T-helper 2 cell (primary cell): ENCODE results near the gene MRNIP.
A peak's percentile ranks its signal among the peaks of the same experiment; 100 is the strongest.

Experiments used
- DNase-seq, 5 experiments: peaks; one replicate each; pipeline versions ENCODE4 v3.0.0 to v3.0.0-alpha.2; 2012 to 2022

MRNIP gene

GRCh38 chr5:179870952-179871351, 12.3 kb upstream of the MRNIP start:
- no peak for DNase-seq

DNA sequence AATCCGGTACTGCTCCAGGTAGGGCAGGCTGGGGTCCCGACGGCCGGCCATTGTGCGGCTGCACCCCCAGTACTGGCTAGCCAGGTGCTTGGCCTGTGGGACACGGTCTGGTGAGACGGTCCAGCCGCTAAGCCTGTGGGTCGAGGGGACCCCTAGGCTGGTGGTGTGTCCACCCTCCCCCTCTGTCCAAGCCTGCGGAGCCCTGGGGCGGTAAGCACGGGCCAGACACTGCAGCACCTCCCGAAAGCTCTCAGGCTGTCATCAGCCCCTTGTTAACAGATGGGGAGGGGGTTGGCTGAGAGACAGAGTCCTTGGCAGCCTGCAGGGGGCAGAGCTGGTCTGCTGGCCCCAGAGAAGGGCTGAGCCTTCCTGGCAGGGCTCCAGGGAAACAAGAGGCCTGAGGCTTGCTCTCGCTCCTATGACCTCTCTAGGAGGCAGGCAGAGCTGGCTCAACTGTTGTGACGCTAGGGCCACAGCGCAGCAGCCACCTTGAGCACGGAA, 11.8 kb upstream of the MRNIP start:
- peak in 1 of 5 experiments; percentile 18 for DNase-seq

GRCh38 chr5:179869641-179870402, 11.2 kb upstream of the MRNIP start:
- no peak for DNase-seq

- DNase-seq: no peak
Observed at GRCh38 chr5:179869101-179869500, 10.5 kb upstream of the MRNIP start.

- DNase-seq: no peak
Observed at GRCh38 chr5:179868541-179868940, 9.9 kb upstream of the MRNIP start.

DNA sequence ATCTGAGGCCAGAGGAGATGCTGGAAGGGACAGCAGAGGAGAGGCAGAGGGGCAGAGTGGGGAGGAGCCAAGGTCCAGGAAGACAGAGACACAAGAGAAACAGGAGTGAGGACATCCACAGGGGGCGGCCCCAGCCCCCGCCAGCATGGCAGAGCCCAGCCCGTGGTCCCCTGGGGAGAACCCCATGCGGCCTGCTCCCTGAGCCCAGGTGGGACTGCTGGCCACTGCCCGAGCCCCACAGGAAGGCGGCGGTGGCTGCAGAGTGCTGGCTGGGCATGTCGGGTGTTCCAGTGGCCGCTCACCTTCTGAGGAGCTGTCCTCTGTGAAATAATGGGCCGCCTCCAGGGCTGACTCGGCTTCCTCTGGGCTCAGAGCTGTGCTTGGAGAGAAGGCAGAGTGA, 8.9 kb upstream of the MRNIP start:
- no peak for DNase-seq

DNA sequence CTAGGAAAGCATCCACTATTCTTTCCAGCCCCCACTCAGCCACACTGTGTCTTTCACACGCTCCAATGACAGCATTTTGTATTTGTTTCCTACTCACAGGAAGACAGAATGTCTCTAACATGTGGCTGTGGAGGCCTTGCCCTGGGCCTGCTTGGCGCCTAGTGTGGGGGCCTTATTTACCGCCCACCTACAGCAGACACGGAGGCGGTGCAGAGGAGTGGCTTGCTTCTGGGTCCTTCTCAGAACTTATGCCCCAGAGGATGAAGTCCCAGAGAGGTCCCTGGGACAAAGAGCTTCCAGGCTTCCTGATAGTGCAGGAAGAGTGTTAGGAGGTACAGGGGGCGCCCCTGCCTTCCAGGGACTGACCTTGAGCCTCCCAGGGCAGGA, 8.5 kb upstream of the MRNIP start:
- DNase-seq: no peak

DNA sequence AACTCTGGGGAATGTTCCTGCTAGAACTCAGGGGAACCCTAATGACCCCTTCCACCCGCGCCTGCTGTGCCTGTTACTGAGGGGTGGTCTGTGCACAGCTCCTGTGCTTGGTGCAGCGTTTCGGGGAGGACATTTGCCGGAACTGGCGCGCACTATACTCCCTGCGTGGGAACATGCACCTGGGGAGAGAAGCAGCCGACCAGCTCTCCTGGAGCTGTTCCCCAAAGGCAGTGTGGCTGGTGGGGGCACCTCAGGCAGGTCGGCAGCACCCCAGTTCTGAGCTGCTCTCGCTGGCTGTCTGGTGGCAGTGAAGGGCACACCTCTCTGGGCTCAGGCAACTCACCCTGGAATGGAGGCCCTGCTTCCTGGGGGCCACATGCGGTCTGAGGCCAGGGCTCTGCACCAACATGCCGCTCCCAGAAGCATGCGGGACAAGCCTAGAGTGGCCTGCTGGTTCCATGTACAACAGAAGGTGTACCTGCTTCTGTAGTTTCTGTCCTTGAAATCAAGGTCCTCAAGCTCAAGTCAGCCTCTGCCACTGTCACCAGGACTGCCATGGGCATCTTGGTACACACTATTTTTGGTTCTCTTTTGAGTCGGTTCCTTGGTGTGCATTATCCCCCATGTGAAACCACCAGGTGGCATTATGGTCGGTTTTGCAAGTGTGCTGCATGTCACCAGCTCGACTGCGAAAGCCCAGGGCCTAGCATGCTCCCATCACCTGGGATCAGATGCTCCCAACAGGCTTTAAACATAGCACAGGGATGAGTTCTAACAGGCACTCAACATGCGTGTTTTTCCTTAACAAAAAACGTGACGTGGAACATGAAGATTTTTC, 7.8 kb upstream of the MRNIP start:
- DNase-seq: peak in 1 of 5 experiments; percentile 54

DNA sequence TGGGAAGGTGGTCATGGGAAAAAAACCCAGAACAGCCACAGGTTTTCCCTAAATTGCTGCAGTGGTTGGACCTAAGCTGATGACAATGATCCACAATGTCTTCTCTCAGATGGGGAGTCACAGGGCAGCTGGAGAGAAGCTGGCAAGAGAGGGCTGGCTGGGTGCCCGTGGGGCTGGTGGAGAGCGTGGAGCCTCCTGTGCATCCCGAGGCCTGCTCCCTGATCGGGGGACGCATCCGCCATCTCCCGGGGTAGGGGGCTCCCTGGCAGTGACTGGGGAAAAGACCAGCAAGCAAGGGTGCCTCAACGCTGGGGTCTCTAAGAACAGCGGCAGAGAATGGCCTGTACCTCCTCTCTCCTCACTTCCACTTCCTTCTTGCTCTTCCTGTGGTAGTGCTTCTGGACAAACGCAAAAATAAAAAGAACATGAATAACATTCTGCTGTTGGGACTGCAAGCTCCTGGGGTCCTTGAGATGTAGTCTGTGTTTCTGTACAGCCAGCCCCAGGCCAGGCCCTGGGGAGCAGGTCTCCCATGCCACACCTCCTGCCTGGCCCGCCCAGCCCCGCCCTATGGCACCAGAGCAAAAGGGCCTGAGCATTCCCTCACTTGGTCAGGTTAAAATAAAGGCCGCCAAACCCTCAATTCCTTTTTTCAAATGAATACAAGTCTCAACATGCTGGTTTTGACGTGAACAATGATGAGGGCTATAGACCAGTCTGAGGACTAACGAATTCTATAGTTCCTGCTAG, 7.0 kb upstream of the MRNIP start:
- no peak for DNase-seq

DNA sequence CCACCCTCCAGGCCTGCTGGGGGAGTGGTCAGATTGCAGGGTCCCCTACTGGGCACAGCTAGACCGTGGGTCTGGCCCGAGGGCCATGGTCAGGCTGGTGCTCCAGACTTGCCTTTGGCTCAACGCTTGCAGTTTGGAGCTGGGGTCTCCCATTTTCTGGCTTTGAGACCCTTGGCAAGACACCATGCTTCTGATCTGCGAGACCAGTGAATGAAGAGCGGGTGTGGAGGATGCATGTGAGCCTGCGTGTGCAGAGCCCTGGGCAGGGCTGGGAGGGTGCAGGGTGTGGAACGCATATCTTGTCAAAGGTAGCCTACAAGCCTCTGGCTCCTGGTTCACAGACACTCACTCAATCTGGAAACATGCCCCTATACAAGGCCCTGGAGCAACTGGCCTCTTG, 6.1 kb upstream of the MRNIP start:
- no peak for DNase-seq

DNA sequence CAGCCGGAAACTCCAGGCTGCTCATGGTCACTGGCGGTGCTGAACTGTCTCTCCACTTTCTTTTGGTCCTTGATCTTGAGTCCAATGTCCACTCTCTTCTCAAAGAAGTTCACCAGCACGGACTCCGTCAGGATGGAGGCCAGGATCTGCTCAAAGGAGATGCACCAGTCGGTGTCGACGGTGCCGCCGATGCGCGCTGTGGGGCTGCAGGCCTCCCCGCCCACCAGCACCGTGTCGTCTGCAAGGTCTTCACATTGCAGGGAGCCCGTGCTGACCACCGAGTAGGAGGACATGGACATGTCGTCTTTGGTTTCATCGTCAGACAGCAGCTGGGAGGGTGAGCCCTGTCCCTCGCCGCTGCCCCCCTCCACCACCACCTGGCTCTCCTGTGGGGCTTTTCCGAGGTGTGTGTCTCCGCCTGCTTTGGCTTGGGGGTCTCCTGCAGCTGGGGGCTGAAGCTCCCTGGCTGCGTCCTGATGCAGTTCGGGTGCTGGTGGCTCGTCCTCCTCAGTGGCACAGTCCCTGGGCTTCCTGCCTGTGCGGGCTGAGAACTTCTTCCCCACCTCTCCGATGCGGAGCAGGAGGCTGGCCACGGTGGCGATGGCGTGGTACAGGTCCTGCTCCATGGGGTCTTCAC, 5.0 kb upstream of the MRNIP start:
- no peak for DNase-seq

GRCh38 chr5:179862891-179863290, 4.3 kb upstream of the MRNIP start:
- no peak for DNase-seq

DNA sequence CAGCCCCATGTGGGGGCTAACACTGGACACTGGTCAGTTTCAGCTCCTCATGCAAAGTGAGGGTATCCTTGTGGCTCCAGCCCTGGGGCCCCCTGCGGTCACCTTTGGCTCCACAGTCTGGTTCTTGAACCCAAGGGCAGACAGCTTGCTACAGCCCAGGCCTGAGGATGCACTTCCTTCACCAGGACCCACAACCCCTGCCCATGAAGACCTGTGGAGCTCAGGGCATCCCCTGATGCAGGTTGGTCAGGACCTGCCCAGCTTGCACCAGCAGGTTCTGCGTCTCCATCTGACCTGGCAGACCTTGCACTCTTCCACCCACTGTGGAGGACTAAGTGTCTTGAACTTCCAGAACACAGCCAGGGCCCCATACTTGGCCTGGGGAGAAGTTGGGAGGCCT, 3.7 kb upstream of the MRNIP start:
- DNase-seq: no peak

GRCh38 chr5:179860301-179860700, 1.7 kb upstream of the MRNIP start:
- no peak for DNase-seq

DNA sequence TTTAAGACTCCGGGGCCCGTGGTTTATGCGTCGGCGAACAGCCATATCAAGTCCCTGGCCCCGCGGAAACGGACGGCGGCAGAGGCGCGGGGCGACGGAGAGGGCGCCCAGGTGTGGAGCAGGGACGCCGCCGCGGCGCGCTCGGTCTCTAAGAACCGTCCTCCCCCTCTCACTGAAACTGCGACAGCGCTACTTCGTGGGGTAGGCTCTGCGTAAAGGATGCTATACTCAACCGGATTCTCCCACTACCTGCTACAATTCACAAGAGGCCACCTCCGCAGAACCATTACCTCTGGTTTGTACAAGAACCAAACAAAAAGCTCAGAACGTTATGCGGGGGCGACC, 404 bp downstream of the MRNIP start:
- DNase-seq: peak in 3 of 5 experiments; percentile 24 to 61 (median 37)

DNA sequence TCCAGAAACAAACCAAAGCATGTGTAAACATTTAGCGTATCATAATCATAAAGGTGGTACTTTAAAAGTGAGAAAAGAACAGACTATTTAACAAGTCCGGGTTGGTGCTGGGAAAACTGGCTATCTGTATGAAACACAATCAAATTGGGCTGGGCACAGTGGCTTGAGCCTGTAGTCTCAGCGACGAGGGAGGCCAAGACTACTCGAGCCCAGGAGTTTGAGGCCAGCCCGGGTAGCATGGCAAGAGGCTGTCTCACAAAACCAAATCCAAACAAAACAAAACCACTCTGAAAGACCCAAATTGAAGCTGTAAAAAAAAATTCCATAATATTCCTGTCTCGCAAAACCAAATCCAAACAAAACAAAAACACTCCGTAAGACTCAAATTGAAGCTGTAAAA, 4.3 kb downstream of the MRNIP start:
- no peak for DNase-seq

GRCh38 chr5:179852993-179853547, 5.5 kb downstream of the MRNIP start:
- DNase-seq: no peak

- no peak for DNase-seq
Observed at GRCh38 chr5:179841621-179842020, 17.0 kb downstream of the MRNIP start.

- DNase-seq: no peak
Observed at GRCh38 chr5:179840766-179841165, 17.9 kb downstream of the MRNIP start.

DNA sequence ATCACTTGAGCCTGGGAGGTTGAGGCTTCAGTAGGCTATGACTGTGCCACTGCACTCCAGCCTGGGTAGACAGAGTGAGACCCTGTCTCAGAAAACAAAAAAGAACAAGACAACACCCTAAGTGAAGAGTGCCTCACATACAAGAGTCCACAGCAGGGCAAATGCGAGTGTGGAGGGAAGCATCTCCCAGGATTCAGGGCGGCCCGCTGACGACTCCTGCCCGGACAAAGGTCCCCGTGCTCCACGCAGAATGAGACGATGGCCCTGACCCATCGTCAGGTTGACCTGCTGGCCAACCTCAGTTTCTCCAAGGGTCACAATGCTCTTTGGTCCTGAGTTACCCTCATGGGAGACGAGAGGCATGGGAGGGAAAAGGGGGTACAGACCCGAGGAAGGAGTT, 18.3 kb downstream of the MRNIP start:
- no peak for DNase-seq

- no peak for DNase-seq
Observed at GRCh38 chr5:179839328-179840256, 19.0 kb downstream of the MRNIP start.
